HG02870 (cell line): ENCODE measurements around the gene GET4.

Experiments used
- ATAC-seq: cut with Tn5 transposase; IDR thresholded peaks from one replicate; pipeline ENCODE4 v1.9.1; 2021; ENCODE audit warnings: mild to moderate bottlenecking, moderate library complexity; ENCODE audit not compliant: unreplicated experiment

The GET4 gene

GRCh38 chr7:945147-945555 lies 68.8 kb downstream of the GET4 start:
- no peak for ATAC-seq

- no peak for ATAC-seq
These were observed 69.4 kb downstream of the GET4 start for GRCh38 chr7:945556-946255.
